Rectal smooth muscle tissue (tissue), 1 donor: Measurements from ENCODE around the gene COPZ2.

Experiments
- H3K27ac ChIP-seq: one replicate; pipeline ENCODE4 v1.7.0; 2013; ENCODE audit warnings: low read depth, low read length, inconsistent platforms
- H3K27me3 ChIP-seq: one replicate; pipeline ENCODE4 v1.7.0; 2013; ENCODE audit warnings: low read length; ENCODE audit not compliant: control insufficient read depth, insufficient read depth
- H3K36me3 ChIP-seq: one replicate; pipeline ENCODE4 v1.7.0; 2013; ENCODE audit warnings: low read length; ENCODE audit not compliant: control insufficient read depth, insufficient read depth
- H3K4me1 ChIP-seq: one replicate; pipeline ENCODE4 v1.7.0; 2013; ENCODE audit warnings: low read length; ENCODE audit not compliant: control insufficient read depth, insufficient read depth
- H3K4me3 ChIP-seq: one replicate; pipeline ENCODE4 v1.7.0; 2013; ENCODE audit warnings: low read length
- H3K9ac ChIP-seq: one replicate; pipeline ENCODE4 v1.7.0; 2013; ENCODE audit warnings: low read length

Gene COPZ2

DNA sequence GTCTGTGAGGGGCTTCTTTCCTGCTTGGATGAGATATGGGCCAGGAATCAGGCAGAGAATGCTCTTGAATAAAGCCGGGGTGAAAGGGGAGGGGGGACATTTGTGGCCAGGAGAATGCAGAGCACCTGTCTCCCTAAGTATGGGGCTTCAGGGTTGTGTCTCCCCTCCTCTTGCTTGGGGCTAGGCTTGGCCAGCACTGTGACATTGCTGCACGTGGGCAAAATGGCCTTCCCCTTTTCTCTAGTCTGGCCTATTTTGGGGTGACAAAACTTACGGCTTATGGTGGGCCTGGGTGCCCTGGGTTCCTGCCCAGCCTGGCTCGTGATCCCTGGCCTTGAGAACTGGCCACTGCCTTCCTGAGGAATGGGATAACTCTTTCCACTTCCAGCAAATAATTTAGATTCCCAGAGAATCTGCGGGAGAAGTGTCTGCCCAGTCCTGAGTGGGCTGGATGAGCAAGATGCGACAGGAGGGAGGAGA, 16.2 kb upstream of the COPZ2 start:
- H3K27ac ChIP-seq: peak overlapping the region; percentile 82
- no peaks in the 10 kb centered on the region for H3K27me3 ChIP-seq
- peaks cover 37% of the 10 kb centered on the region for H3K4me1 ChIP-seq
- H3K9ac ChIP-seq: no peak overlapping the region
- peaks cover 39% of the 10 kb centered on the region for H3K36me3 ChIP-seq
- peak overlapping the region; percentile 42 for H3K4me3 ChIP-seq

DNA sequence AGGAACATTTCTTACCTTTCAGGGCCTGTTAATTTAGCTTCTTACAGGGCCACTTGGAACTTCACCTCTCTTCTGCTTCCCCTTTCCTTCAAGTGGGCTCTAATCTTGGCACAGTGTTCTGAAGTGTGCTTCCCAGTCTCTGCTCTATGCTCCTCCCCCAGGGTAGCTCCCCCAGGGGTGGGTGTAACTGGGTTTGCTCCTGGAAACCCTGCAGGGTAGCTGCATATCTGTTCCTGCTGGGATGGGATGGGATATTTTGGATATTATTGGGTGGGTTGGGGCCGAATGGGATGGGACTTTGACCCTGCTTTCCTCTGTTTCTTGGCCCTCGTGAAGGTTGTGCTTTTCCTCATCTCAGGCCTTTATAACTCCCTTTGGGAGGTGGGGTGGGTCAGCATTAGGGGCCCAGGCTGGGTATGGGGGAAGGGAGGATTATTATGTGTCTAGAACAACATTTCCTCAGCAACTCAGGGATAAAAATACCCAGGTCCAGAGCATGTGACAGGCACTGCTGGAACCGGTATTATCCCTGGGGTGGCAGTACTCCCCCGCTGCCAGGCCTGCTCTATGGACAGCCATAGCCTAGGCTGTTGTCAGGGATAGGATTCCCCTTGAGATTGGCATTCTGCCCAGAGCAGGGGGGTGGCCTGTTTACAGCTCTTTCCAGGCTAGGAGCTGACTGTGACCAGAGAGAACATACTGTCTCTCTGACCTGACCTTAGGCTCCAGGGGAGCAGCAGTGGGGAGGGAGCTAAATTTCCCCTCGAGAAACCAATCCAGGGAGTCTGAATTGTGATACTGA, 15.6 kb upstream of the COPZ2 start:
- peaks cover 37% of the 10 kb centered on the region for H3K4me1 ChIP-seq
- H3K27ac ChIP-seq: peak overlapping the region; percentile 82
- no peaks in the 10 kb centered on the region for H3K27me3 ChIP-seq
- peaks cover 33% of the 10 kb centered on the region for H3K36me3 ChIP-seq
- peak overlapping the region; percentile 42 for H3K4me3 ChIP-seq
- no peak overlapping the region for H3K9ac ChIP-seq

DNA sequence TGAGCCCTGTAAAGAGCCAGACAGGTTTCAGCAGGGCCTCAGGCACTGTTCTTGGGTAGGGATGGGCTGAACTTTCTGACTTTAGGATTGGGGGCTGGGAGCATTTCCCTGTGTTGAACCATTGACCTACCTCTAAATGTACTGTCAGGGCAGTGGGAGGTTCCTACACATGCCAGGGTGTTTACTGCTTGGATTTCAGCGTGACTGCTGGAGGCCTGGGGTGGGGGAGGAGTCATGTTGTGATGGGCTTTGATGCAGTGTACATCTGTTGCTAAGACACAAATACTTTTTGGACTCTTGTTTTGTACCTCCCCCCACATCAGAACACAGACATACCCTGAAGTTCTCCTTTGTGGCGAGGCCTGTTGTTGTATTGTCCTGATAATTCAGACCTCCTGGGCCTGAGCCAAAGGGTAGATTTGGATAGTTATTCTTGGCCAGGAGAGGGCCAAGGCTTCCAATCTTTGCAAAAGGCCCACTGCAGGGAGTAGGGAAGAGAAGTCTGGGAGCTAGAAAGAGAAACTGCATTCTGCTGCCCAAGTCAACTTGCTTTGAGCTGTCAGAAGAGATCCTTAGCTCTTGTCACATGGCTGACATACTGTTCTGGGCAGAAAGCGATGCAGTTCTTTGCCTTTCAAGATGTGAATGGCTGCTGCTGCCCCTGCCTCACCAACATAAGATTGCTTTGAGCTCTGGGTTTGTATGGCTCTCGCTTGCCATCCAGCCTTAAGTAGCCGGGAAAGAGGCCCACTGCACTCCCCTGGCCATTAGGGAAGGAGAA, 14.3 kb upstream of the COPZ2 start:
- H3K36me3 ChIP-seq: peaks cover 22% of the 10 kb centered on the region
- H3K4me1 ChIP-seq: peaks cover 40% of the 10 kb centered on the region

DNA sequence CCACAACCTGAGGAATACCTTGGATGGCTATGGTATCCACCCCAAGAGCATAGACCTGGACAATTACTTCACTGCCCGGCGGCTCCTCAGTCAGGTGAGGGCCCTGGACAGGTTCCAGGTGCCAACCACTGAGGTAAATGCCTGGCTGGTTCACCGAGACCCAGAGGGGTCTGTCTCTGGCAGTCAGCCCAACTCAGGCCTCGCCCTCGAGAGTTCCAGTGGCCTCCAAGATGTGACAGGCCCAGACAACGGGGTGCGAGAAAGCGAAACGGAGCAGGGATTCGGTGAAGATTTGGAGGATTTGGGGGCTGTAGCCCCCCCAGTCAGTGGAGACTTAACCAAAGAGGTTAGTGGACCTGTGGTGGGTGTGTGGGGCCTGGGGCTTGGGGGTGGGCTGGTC, 13.7 kb upstream of the COPZ2 start:
- H3K27ac ChIP-seq: peak overlapping the region; percentile 82
- no peak overlapping the region for H3K9ac ChIP-seq
- peaks cover 16% of the 10 kb centered on the region for H3K36me3 ChIP-seq
- H3K4me1 ChIP-seq: peaks cover 42% of the 10 kb centered on the region
- H3K4me3 ChIP-seq: peak overlapping the region; percentile 10
- H3K27me3 ChIP-seq: no peaks in the 10 kb centered on the region

More for the DNA sequence above, 14.3 kb upstream of the COPZ2 start:
- peak overlapping the region; percentile 42 for H3K4me3 ChIP-seq
- peak overlapping the region; percentile 82 for H3K27ac ChIP-seq
- H3K27me3 ChIP-seq: no peaks in the 10 kb centered on the region
- H3K9ac ChIP-seq: peak overlapping the region; percentile 14

DNA sequence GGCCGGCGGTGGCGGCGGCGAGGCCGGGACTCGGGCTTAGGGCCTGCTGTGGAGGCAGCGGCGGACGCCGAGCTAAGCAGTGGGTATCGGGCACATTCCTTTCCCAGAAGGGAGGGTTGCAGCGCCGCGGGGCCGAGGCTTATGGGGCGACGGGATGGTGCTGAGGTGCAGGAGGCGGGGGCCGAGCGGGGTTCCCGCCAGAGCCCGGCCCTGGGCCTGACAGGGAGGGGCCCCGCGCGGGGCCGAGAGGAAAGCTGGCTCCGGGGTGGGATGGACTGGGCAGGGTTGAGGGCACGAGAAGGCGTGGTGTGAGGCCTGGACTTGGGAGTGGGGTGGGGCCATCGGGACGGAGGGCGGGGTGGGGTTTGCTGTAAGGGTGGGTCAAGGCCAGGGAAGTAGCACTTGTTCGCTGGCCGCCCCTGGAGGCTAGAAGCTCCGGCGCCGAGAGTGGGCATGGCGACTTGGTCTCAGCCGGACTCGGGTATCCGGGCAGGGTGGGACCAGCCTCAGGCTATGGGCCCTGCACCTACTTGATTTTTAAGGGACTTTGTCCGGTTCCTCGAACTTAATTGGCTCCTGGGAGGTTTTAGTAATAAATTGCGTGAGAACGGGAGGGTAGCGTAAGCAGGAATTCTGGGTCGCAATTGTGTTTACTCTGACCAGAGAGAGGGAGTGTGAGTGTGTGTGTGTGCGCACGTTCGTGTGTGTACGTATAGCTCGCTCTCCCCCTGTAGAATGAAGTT, 11.0 kb upstream of the COPZ2 start:
- Histone ChIP-seq H3K27ac (peak overlapping the region; percentile 93), H3K9ac (peak overlapping the region; percentile 69), H3K36me3 (peaks cover 9% of the 10 kb centered on the region), H3K27me3 (no peaks in the 10 kb centered on the region), H3K4me1 (peaks cover 36% of the 10 kb centered on the region), H3K4me3 (peak overlapping the region; percentile 68)

DNA sequence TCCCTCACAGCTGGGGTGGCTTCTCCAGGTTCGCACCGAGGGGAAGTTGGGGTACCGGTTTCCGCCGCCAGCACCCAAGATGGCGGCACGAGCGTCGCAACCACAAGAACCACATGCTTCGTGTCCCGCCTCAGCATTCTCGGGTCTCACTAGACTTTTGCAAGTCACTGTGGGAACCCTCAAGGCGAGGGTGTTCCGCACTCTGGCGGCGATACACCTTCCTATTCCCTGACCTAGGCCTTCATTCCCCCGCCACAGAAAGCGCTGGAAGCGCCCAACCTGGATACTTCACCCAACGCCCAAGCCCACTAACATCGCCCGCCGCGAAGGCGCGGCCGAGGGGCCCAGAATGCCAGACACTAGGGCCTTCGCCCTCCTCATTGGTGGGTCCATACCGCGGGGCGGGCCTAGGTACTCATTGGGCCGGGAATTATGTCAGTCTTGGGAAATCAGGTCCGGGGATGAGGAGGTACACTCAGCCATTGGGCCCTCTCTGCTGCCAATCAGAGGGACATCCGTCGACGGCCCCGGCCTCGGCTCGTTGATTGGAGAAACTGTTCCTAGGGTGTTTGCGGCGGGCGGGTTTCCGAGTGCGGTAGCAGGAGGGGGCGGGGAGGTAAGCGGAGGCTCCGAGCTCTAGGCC, 10.3 kb upstream of the COPZ2 start, which contains the start of gene NFE2L1:
Gene NFE2L1, plus strand, starts transcription at position 619 of the 643 bp plus-strand sequence. CDS start 2,760 bp downstream, outside the sequence.
- Histone ChIP-seq H3K27me3 (no peaks in the 10 kb centered on the region), H3K9ac (peak within 1 kb of the TSS; percentile 81), H3K4me1 (peaks cover 29% of the 10 kb centered on the region), H3K36me3 (peaks cover 9% of the 10 kb centered on the region), H3K27ac (peak within 1 kb of the TSS; percentile 98), H3K4me3 (peak within 1 kb of the TSS; percentile 93)

DNA sequence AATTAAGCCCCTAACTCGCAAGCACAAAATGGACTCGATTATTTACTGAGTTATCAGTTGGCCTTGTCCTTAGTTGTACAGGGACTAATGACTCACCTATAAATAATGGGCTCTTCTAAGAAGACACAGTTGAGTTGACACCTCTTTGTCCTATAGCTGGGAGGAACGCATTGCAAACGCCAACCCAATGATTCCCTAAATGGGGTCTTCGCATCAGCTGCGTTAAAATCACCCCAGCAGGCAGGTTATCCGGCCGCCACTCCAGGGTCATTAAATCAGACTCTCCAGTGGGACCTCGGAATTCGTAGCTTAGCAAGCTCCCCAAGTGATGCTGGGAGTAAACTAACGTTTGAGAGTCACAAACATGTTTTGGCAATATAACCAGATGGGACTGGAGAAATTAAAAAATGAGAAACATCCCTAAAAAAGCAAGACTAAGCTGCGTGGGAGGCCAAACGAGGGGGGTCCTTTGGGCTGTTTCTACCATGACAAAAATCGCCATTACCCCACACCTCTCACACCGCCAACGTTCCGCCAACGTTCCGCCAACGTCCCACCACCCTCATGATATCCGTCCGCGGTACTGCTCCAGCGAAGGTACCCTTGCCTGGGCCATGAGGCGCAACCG, 9.6 kb upstream of the COPZ2 start:
- peaks cover 22% of the 10 kb centered on the region for H3K4me1 ChIP-seq

DNA sequence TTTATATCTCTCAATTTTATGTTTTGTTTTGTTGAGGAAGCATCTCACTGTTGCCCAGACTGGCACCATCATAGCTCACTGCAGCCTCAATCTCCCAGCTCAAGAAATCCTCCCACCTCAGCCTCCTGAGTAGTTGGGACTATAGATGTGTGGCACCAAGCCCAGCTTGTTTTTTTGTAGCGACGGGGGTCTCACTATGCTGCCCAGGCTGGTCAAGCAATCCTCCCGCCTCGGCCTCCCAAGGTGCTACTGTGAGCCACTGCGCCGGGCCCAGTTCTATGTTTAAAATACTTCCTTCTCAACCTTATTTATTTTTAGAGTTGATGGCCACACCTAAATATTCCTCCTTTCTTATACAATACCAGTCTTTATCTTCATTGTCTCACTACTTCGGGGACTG, 8.7 kb upstream of the COPZ2 start:
- no peaks in the 10 kb centered on the region for H3K27me3 ChIP-seq
- H3K4me1 ChIP-seq: peaks cover 18% of the 10 kb centered on the region
- no peak overlapping the region for H3K9ac ChIP-seq
- peaks cover 2% of the 10 kb centered on the region for H3K36me3 ChIP-seq
- H3K4me3 ChIP-seq: no peak overlapping the region
- no peak overlapping the region for H3K27ac ChIP-seq

More for the DNA sequence above, 9.6 kb upstream of the COPZ2 start:
- Histone ChIP-seq H3K9ac (peak overlapping the region; percentile 81), H3K27ac (peak overlapping the region; percentile 98), H3K36me3 (peaks cover 5% of the 10 kb centered on the region), H3K4me3 (peak overlapping the region; percentile 93), H3K27me3 (no peaks in the 10 kb centered on the region)

DNA sequence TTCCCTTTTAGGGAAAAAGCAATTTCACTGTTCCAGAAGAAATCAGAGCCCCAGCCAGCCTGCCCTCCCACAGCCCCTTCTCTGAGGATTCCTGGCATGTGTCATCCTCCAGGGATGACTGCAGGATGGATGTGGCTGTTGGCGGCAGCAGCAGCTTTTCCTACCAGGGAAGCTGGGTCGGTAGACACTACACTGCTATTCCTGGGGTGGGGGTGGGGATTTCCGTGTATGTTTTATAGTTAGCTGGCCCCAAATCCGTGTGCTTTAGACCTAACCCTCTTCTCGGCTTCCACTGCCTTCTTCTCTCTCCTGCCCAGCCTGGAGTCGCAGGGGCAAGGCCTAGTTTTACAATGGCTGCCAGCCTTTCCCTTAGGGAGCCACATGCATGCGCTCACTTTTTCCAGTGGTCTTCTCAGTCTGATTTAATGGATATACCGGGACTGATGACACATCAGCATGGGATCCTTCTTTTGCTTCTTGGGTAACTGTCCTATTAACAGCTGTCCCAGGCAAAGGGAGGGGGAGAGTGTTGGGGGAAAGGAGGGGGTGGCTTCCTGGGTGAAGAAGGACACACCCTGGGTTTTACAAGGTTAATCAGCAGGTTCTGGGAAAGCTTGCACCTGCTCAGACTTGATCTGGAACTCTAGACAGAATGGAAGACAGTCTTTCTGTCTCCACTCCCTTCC, 7.9 kb upstream of the COPZ2 start:
- Histone ChIP-seq H3K4me1 (peaks cover 10% of the 10 kb centered on the region), H3K27ac (no peak overlapping the region), H3K36me3 (no peaks in the 10 kb centered on the region), H3K9ac (no peak overlapping the region), H3K4me3 (no peak overlapping the region), H3K27me3 (no peaks in the 10 kb centered on the region)

DNA sequence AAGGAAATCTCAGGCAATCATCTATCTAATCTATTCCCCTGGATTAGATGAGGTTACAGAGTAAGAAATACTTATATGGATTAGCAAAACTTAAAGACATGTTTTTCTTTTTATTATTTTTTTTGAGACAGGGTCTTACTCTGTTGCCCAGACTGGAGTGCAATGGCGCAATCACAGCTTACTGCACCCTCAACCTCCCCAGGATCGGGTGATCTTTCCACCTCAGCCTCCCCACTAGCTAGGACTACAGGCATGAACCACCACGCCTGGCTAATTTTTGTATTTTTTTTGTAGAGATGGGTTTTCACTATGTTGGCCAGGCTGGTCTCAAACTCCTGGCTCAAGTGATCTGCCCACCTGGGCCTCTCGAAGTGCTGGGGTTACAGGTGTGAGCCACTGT, 7.3 kb upstream of the COPZ2 start:
- Histone ChIP-seq H3K36me3 (no peaks in the 10 kb centered on the region), H3K27ac (no peak overlapping the region), H3K9ac (no peak overlapping the region), H3K4me3 (no peak overlapping the region), H3K27me3 (no peaks in the 10 kb centered on the region), H3K4me1 (peaks cover 8% of the 10 kb centered on the region)

DNA sequence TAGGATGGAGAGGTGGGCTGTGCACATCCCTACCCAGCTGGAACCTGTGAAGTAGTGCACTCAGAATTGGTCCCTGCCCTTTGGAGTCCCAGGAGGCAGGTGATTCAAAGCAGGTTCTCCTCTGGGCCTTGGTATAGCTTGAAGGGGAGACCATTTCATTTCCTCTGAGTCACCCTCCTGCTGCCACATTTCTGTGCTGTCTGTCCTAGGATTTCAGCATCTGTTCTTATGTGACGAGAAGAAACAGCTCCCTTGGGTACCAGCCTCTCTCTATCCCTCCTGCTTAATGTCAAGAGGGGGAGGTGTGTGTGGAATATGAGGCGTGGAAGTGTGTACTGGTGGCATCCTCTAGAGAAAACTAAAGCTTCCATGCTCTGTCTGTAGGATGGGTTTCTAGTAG, 5.6 kb upstream of the COPZ2 start:
- Histone ChIP-seq H3K27ac (no peak overlapping the region), H3K36me3 (no peaks in the 10 kb centered on the region)

More for the DNA sequence above, 5.6 kb upstream of the COPZ2 start:
- H3K4me3 ChIP-seq: no peak overlapping the region
- peaks cover 5% of the 10 kb centered on the region for H3K4me1 ChIP-seq
- no peaks in the 10 kb centered on the region for H3K27me3 ChIP-seq
- H3K9ac ChIP-seq: no peak overlapping the region
